IMR-90 (cell line): Measurements from ENCODE around the gene TALDO1. TPM values are rescaled to one million over a fixed set of nuclear protein-coding genes. Genes with fewer than 3 reads are reported as not detected.
A peak's percentile ranks its signal among the peaks of the same experiment; 100 is the strongest.

ENCODE experiments used
- ATAC-seq: fragments of 200-7000 bp; cut with Tn5 transposase; 2 replicates; pipeline ENCODE4 v1.9.1; 2020; ENCODE audit warnings: low read depth, mild to moderate bottlenecking, moderate library complexity
- BruUV-seq: library from RNA; stranded (reverse); fragments of 400-500 nt; replicated peaks from 2 replicates; lab custom pipeline; 2021; lab: Mats Ljungman, UMichigan
- CTCF ChIA-PET: fragments of 300-600 bp; formaldehyde crosslinking; extraction: SDS; loops from one replicate; lab custom pipeline; 2021; ENCODE audit warnings: antibody characterized with exemption; lab: Yijun Ruan, JAX
- POLR2A ChIA-PET: fragments of 300-600 bp; sonication (Branson Sonifier 250); formaldehyde crosslinking; loops from one replicate; lab custom pipeline; 2022; ENCODE audit warnings: antibody characterized with exemption; ENCODE audit not compliant: unreplicated experiment; lab: Charles Lee
- DNase-seq: peaks from one replicate; pipeline ENCODE4 v3.0.0; 2013
- H2AFZ ChIP-seq: replicated peaks from 2 replicates; pipeline ENCODE3; 2013; ENCODE audit warnings: low read length, mild to moderate bottlenecking; ENCODE audit not compliant: poor library complexity
- H2AK5ac ChIP-seq: 2 replicates; pipeline ENCODE4 v1.6.1; 2013; ENCODE audit warnings: low read depth, low read length, inconsistent platforms
- H2AK9ac ChIP-seq: replicated peaks from 2 replicates; pipeline ENCODE3; 2013; ENCODE audit warnings: mild to moderate bottlenecking, low read depth, low read length, moderate library complexity; ENCODE audit not compliant: poor library complexity
- H2BK120ac ChIP-seq: 2 replicates; pipeline ENCODE4 v1.6.1; 2013; ENCODE audit warnings: low read depth, low read length, inconsistent platforms
- H2BK15ac ChIP-seq: 3 replicates; pipeline ENCODE4 v1.6.1; 2013; ENCODE audit warnings: low read depth, low read length, inconsistent platforms
- H2BK20ac ChIP-seq: 2 replicates; pipeline ENCODE4 v1.6.1; 2013; ENCODE audit warnings: low read depth, mild to moderate bottlenecking, inconsistent platforms, low read length, moderate library complexity
- H2BK5ac ChIP-seq: 2 replicates; pipeline ENCODE4 v1.6.1; 2013; ENCODE audit warnings: mild to moderate bottlenecking, low read depth, low read length, inconsistent platforms; ENCODE audit not compliant: poor library complexity, severe bottlenecking
- H3K14ac ChIP-seq: replicated peaks from 2 replicates; pipeline ENCODE4 v1.6.1; 2013; ENCODE audit warnings: low read depth, low read length, inconsistent platforms
- H3K18ac ChIP-seq: 2 replicates; pipeline ENCODE4 v1.6.1; 2013; ENCODE audit warnings: low read depth, low read length, control low read depth
- H3K23ac ChIP-seq: 2 replicates; pipeline ENCODE4 v1.6.1; 2013; ENCODE audit warnings: low read depth, low read length, inconsistent platforms
- H3K27ac ChIP-seq: 2 replicates; pipeline ENCODE4 v1.5.1; 2013; ENCODE audit warnings: mild to moderate bottlenecking, control low read depth, low read length; ENCODE audit not compliant: insufficient read depth
- H3K27me3 ChIP-seq: 2 replicates; pipeline ENCODE4 v1.6.1; 2013; ENCODE audit warnings: low read length; ENCODE audit not compliant: control insufficient read depth, insufficient read depth
- H3K36me3 ChIP-seq: 2 replicates; pipeline ENCODE4 v1.6.1; 2013; ENCODE audit warnings: low read length, mixed read lengths; ENCODE audit not compliant: control insufficient read depth, insufficient read depth
- H3K4ac ChIP-seq: 2 replicates; pipeline ENCODE4 v1.6.1; 2013; ENCODE audit warnings: low read depth, low read length, inconsistent platforms
- H3K4me1 ChIP-seq: 2 replicates; pipeline ENCODE4 v1.6.1; 2013; ENCODE audit warnings: low read length, mixed read lengths; ENCODE audit not compliant: control insufficient read depth, insufficient read depth
- H3K4me2 ChIP-seq: 2 replicates; pipeline ENCODE4 v1.6.1; 2013; ENCODE audit warnings: low read depth, mild to moderate bottlenecking, control low read depth, low read length, moderate library complexity
- H3K4me3 ChIP-seq: 2 replicates; pipeline ENCODE4 v1.5.1; 2013; ENCODE audit warnings: low read depth, mild to moderate bottlenecking, control low read depth, low read length, moderate library complexity; ENCODE audit not compliant: insufficient read depth
- H3K56ac ChIP-seq: 2 replicates; pipeline ENCODE4 v1.6.1; 2013; ENCODE audit warnings: low read length, inconsistent platforms; ENCODE audit not compliant: insufficient read depth; ENCODE audit errors: extremely low read depth
- H3K79me1 ChIP-seq, 2 experiments: 2 replicates each; pipeline ENCODE4 v1.6.1; 2013; ENCODE audit warnings: low read length in 2 of 2, inconsistent platforms in 1 of 2, low read depth in 1 of 2
- H3K9ac ChIP-seq: 2 replicates; pipeline ENCODE4 v1.6.1; 2013; ENCODE audit warnings: low read depth, low read length, control low read depth
- H3K9me1 ChIP-seq: 2 replicates; pipeline ENCODE4 v1.6.1; 2013; ENCODE audit warnings: low read length, inconsistent platforms; ENCODE audit not compliant: insufficient read depth
- H3K9me3 ChIP-seq: 2 replicates; pipeline ENCODE4 v1.6.1; 2013; ENCODE audit warnings: low read length; ENCODE audit not compliant: control insufficient read depth, insufficient read depth
- H4K20me1 ChIP-seq: 2 replicates; pipeline ENCODE4 v1.6.1; 2013; ENCODE audit warnings: low read length, inconsistent platforms; ENCODE audit not compliant: insufficient read depth
- H4K5ac ChIP-seq: 2 replicates; pipeline ENCODE4 v1.6.1; 2013; ENCODE audit warnings: mild to moderate bottlenecking, low read depth, low read length, control low read depth
- H4K8ac ChIP-seq, 2 experiments: 2 replicates each; pipeline ENCODE4 v1.6.1; 2013; ENCODE audit warnings: low read depth in 2 of 2, low read length in 2 of 2, control low read depth in 1 of 2, inconsistent platforms in 1 of 2
- H4K91ac ChIP-seq: 2 replicates; pipeline ENCODE4 v1.6.1; 2013; ENCODE audit warnings: low read depth, low read length, inconsistent platforms; ENCODE audit not compliant: insufficient read depth
- BHLHE40 ChIP-seq: fragments of 150-350 bp; IDR thresholded peaks from 2 replicates; pipeline ENCODE4 v1.6.1; 2016; ENCODE audit warnings: mild to moderate bottlenecking, low read depth, low read length
- CEBPB ChIP-seq: IDR thresholded peaks from 2 replicates; pipeline ENCODE4 v1.6.1; 2012; ENCODE audit warnings: low read depth, low read length, improper control_type of control experiment
- CHD1 ChIP-seq: IDR thresholded peaks from 2 replicates; pipeline ENCODE4 v1.6.1; 2012; ENCODE audit warnings: low read depth, low read length, improper control_type of control experiment
- FOS ChIP-seq: fragments of 150-350 bp; IDR thresholded peaks from 2 replicates; pipeline ENCODE4 v1.6.1; 2016; ENCODE audit warnings: low read depth, low read length
- MAFK ChIP-seq: IDR thresholded peaks from 2 replicates; pipeline ENCODE4 v1.6.1; 2012; ENCODE audit warnings: low read depth, low read length, improper control_type of control experiment
- MAZ ChIP-seq: IDR thresholded peaks from 2 replicates; pipeline ENCODE4 v1.6.1; 2012; ENCODE audit warnings: low read depth, mild to moderate bottlenecking, low read length, improper control_type of control experiment, moderate library complexity, borderline replicate concordance
- MXI1 ChIP-seq: IDR thresholded peaks from 2 replicates; pipeline ENCODE4 v1.6.1; 2012; ENCODE audit warnings: low read depth, mild to moderate bottlenecking, low read length, moderate library complexity, borderline replicate concordance
- NFE2L2 ChIP-seq: fragments of 150-350 bp; IDR thresholded peaks from 2 replicates; pipeline ENCODE4 v1.6.1; 2016; ENCODE audit warnings: low read depth, mild to moderate bottlenecking, low read length
- POLR2A ChIP-seq: IDR thresholded peaks from 2 replicates; pipeline ENCODE4 v1.6.1; 2012; ENCODE audit warnings: mild to moderate bottlenecking, low read depth, low read length
- RAD21 ChIP-seq: IDR thresholded peaks from 2 replicates; pipeline ENCODE4 v1.6.1; 2012; ENCODE audit warnings: low read length, improper control_type of control experiment
- RCOR1 ChIP-seq: IDR thresholded peaks from 2 replicates; pipeline ENCODE4 v1.6.1; 2012; ENCODE audit warnings: mild to moderate bottlenecking, low read length, improper control_type of control experiment; ENCODE audit not compliant: insufficient replicate concordance
- RFX5 ChIP-seq: IDR thresholded peaks from 2 replicates; pipeline ENCODE4 v1.8.0; 2012; ENCODE audit warnings: low read depth, mild to moderate bottlenecking, low read length, moderate library complexity
- USF2 ChIP-seq: fragments of 150-350 bp; IDR thresholded peaks from 2 replicates; pipeline ENCODE4 v1.6.1; 2017; ENCODE audit warnings: mild to moderate bottlenecking, antibody characterized with exemption, low read length, low read depth
- WGBS, 2 experiments: methylation state at CpG; one replicate each; pipeline versions ENCODE4 v1.1.5 to v1.1.7; 2013; ENCODE audit warnings: missing lambda C conversion rate in 2 of 2; ENCODE audit not compliant: insufficient read length in 1 of 2; ENCODE audit errors: extremely low coverage in 2 of 2; 5-methylcytosine and 5-hydroxymethylcytosine counted together
- dilution Hi-C: fragments of 300-500 bp; cut with HindIII; formaldehyde crosslinking; loops from one replicate; pipeline ENCODE4 v1.14.3; 2018; ENCODE audit warnings: low sequenced_read_pairs; ENCODE audit not compliant: unreplicated experiment
- in situ Hi-C: fragments of 300-500 bp; cut with MboI; formaldehyde crosslinking; loops from 3 replicates; pipeline ENCODE4 v1.14.3; 2019; ENCODE audit warnings: low sequenced_read_pairs, inconsistent platforms, mixed read lengths
- intact Hi-C: fragments of 100-400 bp; cut with micrococcal nuclease; formaldehyde crosslinking; loops from 2 replicates; pipeline ENCODE4 v1.10.0; 2022
- polyA plus RNA-seq, 3 experiments: library from polyadenylated mRNA; depleted of rRNA; stranded (reverse); fragments of >200 nt; gene quantifications; 2 replicates each; pipeline ENCODE4 v1.2.3, GENCODE V29; 2012; ENCODE audit warnings: low replicate concordance in 1 of 3
- total RNA-seq: library from RNA; depleted of rRNA; stranded (reverse); fragments of >200 nt; gene quantifications from 2 replicates; pipeline ENCODE4 v1.2.3, GENCODE V29; 2012
- TF ChIP-seq, protein P1 (sequence below): fragments of 150-350 bp; IDR thresholded peaks from 2 replicates; pipeline ENCODE4 v1.6.1; 2016; ENCODE audit warnings: low read depth, mild to moderate bottlenecking, low read length, moderate library complexity, borderline replicate concordance
- TF ChIP-seq, protein P2 (sequence below): conservative IDR thresholded peaks from 2 replicates; pipeline ENCODE4 v1.5.1; 2012; ENCODE audit warnings: mild to moderate bottlenecking, low read depth, low read length, improper control_type of control experiment

TALDO1 gene
- total and polyA plus RNA-seq, 2 of the 4 experiments (the other 2 are of a cell fraction), result 147 to 210 TPM

GRCh38 chr11:698493-699115, 48.7 kb upstream of the TALDO1 start:
- Histone ChIP-seq H3K27ac (peak overlapping the region; percentile 86), H2AK9ac (no peak overlapping the region), H2AFZ (no peak overlapping the region), H3K14ac (peak overlapping the region; percentile 49), H3K9ac (peak overlapping the region; percentile 54), H3K4me3 (no peak overlapping the region), H3K18ac (peak overlapping the region; percentile 35; the same call in 1 of the 2 replicates), H2BK20ac (peak overlapping the region; percentile 26), H4K20me1 (peaks cover 28% of the 10 kb centered on the region), H4K8ac (peak overlapping the region in 1 of 2 experiments; percentile 34; a peak in 2 of 4 replicates), H3K9me3 (no peaks in the 10 kb centered on the region), H3K79me1 (peaks cover 25 to 60% of the 10 kb centered on the region in 2 experiments), H2BK15ac (peak overlapping the region; percentile 44; the same call in 1 of the 3 replicates), H3K27me3 (no peaks in the 10 kb centered on the region), H3K4ac (peak overlapping the region; percentile 79), H2AK5ac (peak overlapping the region; percentile 56; the same call in 1 of the 2 replicates), H3K56ac (no peak overlapping the region), H2BK5ac (peak overlapping the region; percentile 71), H3K23ac (peak overlapping the region; percentile 25; the same call in 1 of the 2 replicates), H4K91ac (peak overlapping the region; percentile 47), H4K5ac (peak overlapping the region; percentile 26), H3K9me1 (peaks cover 21% of the 10 kb centered on the region), H3K4me2 (no peak overlapping the region), H3K4me1 (peaks cover 30% of the 10 kb centered on the region), H2BK120ac (peak overlapping the region; percentile 57; the same call in 1 of the 2 replicates), H3K36me3 (peaks cover 16% of the 10 kb centered on the region; the same call in 1 of the 2 replicates)
- dilution Hi-C loops, result no loop called here
- 85% methylated on average over 3 of the region's 17 CpGs; no CpG with 5 or more reads in 1 of the 2 experiments for WGBS, 2 experiments
- ChIA-PET CTCF (no interaction called here), POLR2A (no interaction called here)
- ATAC-seq, result no peak
- intact Hi-C loops, result no loop called here
- no TSS peak for BruUV-seq
- in situ Hi-C loops, result no loop called here
- DNase-seq, result no peak
- TF ChIP-seq, protein P1, sequence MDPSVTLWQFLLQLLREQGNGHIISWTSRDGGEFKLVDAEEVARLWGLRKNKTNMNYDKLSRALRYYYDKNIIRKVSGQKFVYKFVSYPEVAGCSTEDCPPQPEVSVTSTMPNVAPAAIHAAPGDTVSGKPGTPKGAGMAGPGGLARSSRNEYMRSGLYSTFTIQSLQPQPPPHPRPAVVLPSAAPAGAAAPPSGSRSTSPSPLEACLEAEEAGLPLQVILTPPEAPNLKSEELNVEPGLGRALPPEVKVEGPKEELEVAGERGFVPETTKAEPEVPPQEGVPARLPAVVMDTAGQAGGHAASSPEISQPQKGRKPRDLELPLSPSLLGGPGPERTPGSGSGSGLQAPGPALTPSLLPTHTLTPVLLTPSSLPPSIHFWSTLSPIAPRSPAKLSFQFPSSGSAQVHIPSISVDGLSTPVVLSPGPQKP, result no peak
- TF ChIP-seq MAFK, result no peak
- TF ChIP-seq POLR2A, result no peak
- TF ChIP-seq FOS, result no peak
- no peak for TF ChIP-seq MXI1
- no peak for TF ChIP-seq CHD1
- no peak for TF ChIP-seq USF2
- TF ChIP-seq MAZ, result no peak
- TF ChIP-seq RAD21, result no peak
- no peak for TF ChIP-seq RFX5
- TF ChIP-seq NFE2L2, result no peak
- TF ChIP-seq CEBPB, result no peak
- no peak for TF ChIP-seq BHLHE40
- TF ChIP-seq, protein P2, sequence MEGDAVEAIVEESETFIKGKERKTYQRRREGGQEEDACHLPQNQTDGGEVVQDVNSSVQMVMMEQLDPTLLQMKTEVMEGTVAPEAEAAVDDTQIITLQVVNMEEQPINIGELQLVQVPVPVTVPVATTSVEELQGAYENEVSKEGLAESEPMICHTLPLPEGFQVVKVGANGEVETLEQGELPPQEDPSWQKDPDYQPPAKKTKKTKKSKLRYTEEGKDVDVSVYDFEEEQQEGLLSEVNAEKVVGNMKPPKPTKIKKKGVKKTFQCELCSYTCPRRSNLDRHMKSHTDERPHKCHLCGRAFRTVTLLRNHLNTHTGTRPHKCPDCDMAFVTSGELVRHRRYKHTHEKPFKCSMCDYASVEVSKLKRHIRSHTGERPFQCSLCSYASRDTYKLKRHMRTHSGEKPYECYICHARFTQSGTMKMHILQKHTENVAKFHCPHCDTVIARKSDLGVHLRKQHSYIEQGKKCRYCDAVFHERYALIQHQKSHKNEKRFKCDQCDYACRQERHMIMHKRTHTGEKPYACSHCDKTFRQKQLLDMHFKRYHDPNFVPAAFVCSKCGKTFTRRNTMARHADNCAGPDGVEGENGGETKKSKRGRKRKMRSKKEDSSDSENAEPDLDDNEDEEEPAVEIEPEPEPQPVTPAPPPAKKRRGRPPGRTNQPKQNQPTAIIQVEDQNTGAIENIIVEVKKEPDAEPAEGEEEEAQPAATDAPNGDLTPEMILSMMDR, result no peak
- no peak for TF ChIP-seq RCOR1
